ENCODE measurements around the gene ZNF91. TPM values are rescaled to one million over a fixed set of nuclear protein-coding genes. Genes with fewer than 3 reads are reported as not detected.

Gene ZNF91
- total and polyA plus RNA-seq, 10 of the 15 experiments (the other 5 are each of a cell fraction or from before 2014, with no cell fraction given): 4.6 to 31.1 (median 11.3) TPM

DNA sequence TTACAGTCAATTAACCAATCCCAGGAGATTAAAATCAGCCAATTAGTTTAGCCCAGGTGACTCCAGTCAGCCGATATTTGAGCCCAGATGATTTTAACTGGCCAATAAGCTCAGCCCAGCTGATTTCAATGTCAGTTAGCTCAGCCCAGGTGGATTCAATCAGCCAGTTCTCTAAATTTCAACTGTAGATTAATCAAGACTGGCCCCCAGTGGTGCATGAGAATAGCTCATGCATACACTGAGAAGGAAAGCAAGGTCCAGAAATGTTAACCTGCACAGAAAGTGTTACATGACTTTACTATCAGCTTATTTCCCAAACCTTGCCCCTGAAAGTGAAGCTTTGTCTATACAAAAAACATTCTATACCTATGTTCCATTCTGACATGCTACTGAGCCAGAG lies 89.7 kb downstream of the ZNF91 start:
- 0% methylated on average over 1 of the region's 1 CpG for WGBS (ENCODE audit: insufficient coverage, insufficient replicate concordance, low lambda C conversion rate, missing lambda C conversion rate)
- no peak overlapping the region for H3K9ac ChIP-seq (ENCODE audit: control insufficient read depth, insufficient read depth, low read length)
- ChIA-PET POLR2A (no interaction called here), SMC1A (ENCODE audit: uncharacterized antibody, unreplicated experiment) (no interaction called here), RAD21 (ENCODE audit: unreplicated experiment) (no interaction called here), CTCF (no interaction called here)
- no peaks in the 10 kb centered on the region for H3K27me3 ChIP-seq (replicated peaks in 1 of 2; ENCODE audit: control insufficient read depth in 2 of 2, insufficient read depth in 2 of 2, low read length in 1 of 2)
- no peaks in the 10 kb centered on the region; the same call in 2 of the 3 replicates for H3K9me3 ChIP-seq (replicated peaks; ENCODE audit: control insufficient read depth, insufficient read depth, low read length)
- H3K36me3 ChIP-seq (ENCODE audit: control insufficient read depth in 2 of 2, insufficient read depth in 2 of 2, low read length in 1 of 2): no peaks in the 10 kb centered on the region
- no peaks in the 10 kb centered on the region for H4K20me1 ChIP-seq (ENCODE audit: control insufficient read depth, insufficient read depth)
- BruUV-seq (replicated peaks): no TSS peak
- FAIRE-seq (no peak), DNase-seq (ENCODE audit: low read depth, low spot score) (no peak), ATAC-seq (no peak)
- intact Hi-C loops (cut with micrococcal nuclease; ENCODE audit: unreplicated experiment) (no loop called here), in situ Hi-C loops (cut with MboI) (no loop called here)
- no peaks in the 10 kb centered on the region for H3K4me1 ChIP-seq (ENCODE audit: control insufficient read depth, insufficient read depth, low read length)
- no peaks in the 10 kb centered on the region for H3K79me2 ChIP-seq (ENCODE audit: control insufficient read depth, insufficient read depth, low read length)
- H3K27ac ChIP-seq (ENCODE audit: control insufficient read depth, insufficient read depth): no peak overlapping the region
- H3K4me2 ChIP-seq (ENCODE audit: control insufficient read depth, insufficient read depth): no peak overlapping the region
- H2AFZ ChIP-seq (ENCODE audit: control insufficient read depth, low read depth, low read length): no peak overlapping the region
- TF ChIP-seq MEF2B (IDR thresholded peaks at IDR 0.05; ENCODE audit: partially characterized antibody, poor library complexity, severe bottlenecking) (no peak), SIX5 (IDR thresholded peaks at IDR 0.05; ENCODE audit: low read depth, low read length, severe bottlenecking) (no peak)
- TF ChIP-seq, protein P1, sequence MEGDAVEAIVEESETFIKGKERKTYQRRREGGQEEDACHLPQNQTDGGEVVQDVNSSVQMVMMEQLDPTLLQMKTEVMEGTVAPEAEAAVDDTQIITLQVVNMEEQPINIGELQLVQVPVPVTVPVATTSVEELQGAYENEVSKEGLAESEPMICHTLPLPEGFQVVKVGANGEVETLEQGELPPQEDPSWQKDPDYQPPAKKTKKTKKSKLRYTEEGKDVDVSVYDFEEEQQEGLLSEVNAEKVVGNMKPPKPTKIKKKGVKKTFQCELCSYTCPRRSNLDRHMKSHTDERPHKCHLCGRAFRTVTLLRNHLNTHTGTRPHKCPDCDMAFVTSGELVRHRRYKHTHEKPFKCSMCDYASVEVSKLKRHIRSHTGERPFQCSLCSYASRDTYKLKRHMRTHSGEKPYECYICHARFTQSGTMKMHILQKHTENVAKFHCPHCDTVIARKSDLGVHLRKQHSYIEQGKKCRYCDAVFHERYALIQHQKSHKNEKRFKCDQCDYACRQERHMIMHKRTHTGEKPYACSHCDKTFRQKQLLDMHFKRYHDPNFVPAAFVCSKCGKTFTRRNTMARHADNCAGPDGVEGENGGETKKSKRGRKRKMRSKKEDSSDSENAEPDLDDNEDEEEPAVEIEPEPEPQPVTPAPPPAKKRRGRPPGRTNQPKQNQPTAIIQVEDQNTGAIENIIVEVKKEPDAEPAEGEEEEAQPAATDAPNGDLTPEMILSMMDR (IDR thresholded peaks at IDR 0.05 in 2 of 3, conservative IDR thresholded peaks at IDR 0.05 in 1 of 3; ENCODE audit: control insufficient read depth in 2 of 3, extremely low read depth in 1 of 3, insufficient read depth in 1 of 3, low read depth in 3 of 3, low read length in 3 of 3): 0 out of 6 replicates have a peak, but pooled peaks of 1 of the 3 experiments have one; percentile 1
- no peak overlapping the region for H3K4me3 ChIP-seq

DNA sequence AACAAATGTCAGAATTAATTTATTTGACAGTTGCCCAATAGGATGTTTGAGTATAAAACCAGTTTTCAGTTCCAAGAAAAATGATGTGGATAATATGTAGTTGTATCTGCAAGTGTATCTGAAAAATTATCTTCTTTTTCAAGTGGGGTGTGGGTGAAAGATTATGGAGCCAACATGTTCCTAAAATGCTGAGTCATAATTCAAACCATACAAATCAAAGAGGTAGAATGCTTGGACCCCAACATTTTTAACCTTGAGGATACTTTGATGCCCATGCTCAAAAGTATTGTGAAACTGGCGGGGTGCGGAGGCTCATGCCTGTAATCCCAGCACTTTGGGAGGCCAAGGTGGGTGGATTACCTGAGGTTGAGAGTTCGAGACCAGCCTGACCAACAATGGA lies 91.0 kb downstream of the ZNF91 start:
- Histone ChIP-seq H3K27me3 (replicated peaks in 1 of 2; ENCODE audit: control insufficient read depth in 2 of 2, insufficient read depth in 2 of 2, low read length in 1 of 2) (no peaks in the 10 kb centered on the region), H3K4me3 (peak overlapping the region; percentile 11; the same call in 1 of the 2 replicates), H3K9ac (ENCODE audit: control insufficient read depth, insufficient read depth, low read length) (no peak overlapping the region), H3K4me1 (ENCODE audit: control insufficient read depth, insufficient read depth, low read length) (no peaks in the 10 kb centered on the region), H3K79me2 (ENCODE audit: control insufficient read depth, insufficient read depth, low read length) (no peaks in the 10 kb centered on the region), H4K20me1 (ENCODE audit: control insufficient read depth, insufficient read depth) (no peaks in the 10 kb centered on the region), H2AFZ (ENCODE audit: control insufficient read depth, low read depth, low read length) (no peak overlapping the region), H3K4me2 (ENCODE audit: control insufficient read depth, insufficient read depth) (no peak overlapping the region), H3K27ac (ENCODE audit: control insufficient read depth, insufficient read depth) (no peak overlapping the region), H3K36me3 (ENCODE audit: control insufficient read depth in 2 of 2, insufficient read depth in 2 of 2, low read length in 1 of 2) (no peaks in the 10 kb centered on the region), H3K9me3 (replicated peaks; ENCODE audit: control insufficient read depth, insufficient read depth, low read length) (no peaks in the 10 kb centered on the region; the same call in 2 of the 3 replicates)
- CTCF ChIA-PET: no interaction called here
- SMC1A ChIA-PET (ENCODE audit: uncharacterized antibody, unreplicated experiment): no interaction called here
- 24% methylated on average over 3 of the region's 3 CpGs for WGBS (ENCODE audit: insufficient coverage, insufficient replicate concordance, low lambda C conversion rate, missing lambda C conversion rate)
- no TSS peak for BruUV-seq (replicated peaks)
- in situ Hi-C loops (cut with MboI) (no loop called here), intact Hi-C loops (cut with micrococcal nuclease; ENCODE audit: unreplicated experiment) (no loop called here)
- FAIRE-seq: no peak
- no peak for ATAC-seq
- RAD21 ChIA-PET (ENCODE audit: unreplicated experiment): no interaction called here
- no peak for DNase-seq (ENCODE audit: low read depth, low spot score)
- TF ChIP-seq STAT1 (conservative IDR thresholded peaks at IDR 0.05) (no peak), ZNF384 (IDR thresholded peaks at IDR 0.05; ENCODE audit: borderline replicate concordance, low read depth, low read length) (no peak)
- TF ChIP-seq, protein P2, sequence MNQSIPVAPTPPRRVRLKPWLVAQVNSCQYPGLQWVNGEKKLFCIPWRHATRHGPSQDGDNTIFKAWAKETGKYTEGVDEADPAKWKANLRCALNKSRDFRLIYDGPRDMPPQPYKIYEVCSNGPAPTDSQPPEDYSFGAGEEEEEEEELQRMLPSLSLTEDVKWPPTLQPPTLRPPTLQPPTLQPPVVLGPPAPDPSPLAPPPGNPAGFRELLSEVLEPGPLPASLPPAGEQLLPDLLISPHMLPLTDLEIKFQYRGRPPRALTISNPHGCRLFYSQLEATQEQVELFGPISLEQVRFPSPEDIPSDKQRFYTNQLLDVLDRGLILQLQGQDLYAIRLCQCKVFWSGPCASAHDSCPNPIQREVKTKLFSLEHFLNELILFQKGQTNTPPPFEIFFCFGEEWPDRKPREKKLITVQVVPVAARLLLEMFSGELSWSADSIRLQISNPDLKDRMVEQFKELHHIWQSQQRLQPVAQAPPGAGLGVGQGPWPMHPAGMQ (IDR thresholded peaks at IDR 0.05; ENCODE audit: borderline replicate concordance): no peak
- POLR2A ChIA-PET: no interaction called here
